IMR-90 (cell line): ENCODE data around the gene CCDC136. TPM values are rescaled to one million over a fixed set of nuclear protein-coding genes. Genes with fewer than 3 reads are reported as not detected.

ENCODE experiments used
- ATAC-seq: fragments of 200-7000 bp; cut with Tn5 transposase; 2 replicates; pipeline ENCODE4 v1.9.1; 2020; ENCODE audit warnings: low read depth, mild to moderate bottlenecking, moderate library complexity
- BruUV-seq: library from RNA; stranded (reverse); fragments of 400-500 nt; replicated peaks from 2 replicates; lab custom pipeline; 2021; lab: Mats Ljungman, UMichigan
- CTCF ChIA-PET: fragments of 300-600 bp; formaldehyde crosslinking; extraction: SDS; loops from one replicate; lab custom pipeline; 2021; ENCODE audit warnings: antibody characterized with exemption; lab: Yijun Ruan, JAX
- POLR2A ChIA-PET: fragments of 300-600 bp; sonication (Branson Sonifier 250); formaldehyde crosslinking; loops from one replicate; lab custom pipeline; 2022; ENCODE audit warnings: antibody characterized with exemption; ENCODE audit not compliant: unreplicated experiment; lab: Charles Lee
- DNase-seq: peaks from one replicate; pipeline ENCODE4 v3.0.0; 2013
- H2AFZ ChIP-seq: replicated peaks from 2 replicates; pipeline ENCODE3; 2013; ENCODE audit warnings: low read length, mild to moderate bottlenecking; ENCODE audit not compliant: poor library complexity
- H2AK5ac ChIP-seq: 2 replicates; pipeline ENCODE4 v1.6.1; 2013; ENCODE audit warnings: low read depth, low read length, inconsistent platforms
- H2AK9ac ChIP-seq: replicated peaks from 2 replicates; pipeline ENCODE3; 2013; ENCODE audit warnings: mild to moderate bottlenecking, low read depth, low read length, moderate library complexity; ENCODE audit not compliant: poor library complexity
- H2BK120ac ChIP-seq: 2 replicates; pipeline ENCODE4 v1.6.1; 2013; ENCODE audit warnings: low read depth, low read length, inconsistent platforms
- H2BK15ac ChIP-seq: 3 replicates; pipeline ENCODE4 v1.6.1; 2013; ENCODE audit warnings: low read depth, low read length, inconsistent platforms
- H2BK20ac ChIP-seq: 2 replicates; pipeline ENCODE4 v1.6.1; 2013; ENCODE audit warnings: low read depth, mild to moderate bottlenecking, inconsistent platforms, low read length, moderate library complexity
- H2BK5ac ChIP-seq: 2 replicates; pipeline ENCODE4 v1.6.1; 2013; ENCODE audit warnings: mild to moderate bottlenecking, low read depth, low read length, inconsistent platforms; ENCODE audit not compliant: poor library complexity, severe bottlenecking
- H3K14ac ChIP-seq: replicated peaks from 2 replicates; pipeline ENCODE4 v1.6.1; 2013; ENCODE audit warnings: low read depth, low read length, inconsistent platforms
- H3K18ac ChIP-seq: 2 replicates; pipeline ENCODE4 v1.6.1; 2013; ENCODE audit warnings: low read depth, low read length, control low read depth
- H3K23ac ChIP-seq: 2 replicates; pipeline ENCODE4 v1.6.1; 2013; ENCODE audit warnings: low read depth, low read length, inconsistent platforms
- H3K27ac ChIP-seq: 2 replicates; pipeline ENCODE4 v1.5.1; 2013; ENCODE audit warnings: mild to moderate bottlenecking, control low read depth, low read length; ENCODE audit not compliant: insufficient read depth
- H3K27me3 ChIP-seq: 2 replicates; pipeline ENCODE4 v1.6.1; 2013; ENCODE audit warnings: low read length; ENCODE audit not compliant: control insufficient read depth, insufficient read depth
- H3K36me3 ChIP-seq: 2 replicates; pipeline ENCODE4 v1.6.1; 2013; ENCODE audit warnings: low read length, mixed read lengths; ENCODE audit not compliant: control insufficient read depth, insufficient read depth
- H3K4ac ChIP-seq: 2 replicates; pipeline ENCODE4 v1.6.1; 2013; ENCODE audit warnings: low read depth, low read length, inconsistent platforms
- H3K4me1 ChIP-seq: 2 replicates; pipeline ENCODE4 v1.6.1; 2013; ENCODE audit warnings: low read length, mixed read lengths; ENCODE audit not compliant: control insufficient read depth, insufficient read depth
- H3K4me2 ChIP-seq: 2 replicates; pipeline ENCODE4 v1.6.1; 2013; ENCODE audit warnings: low read depth, mild to moderate bottlenecking, control low read depth, low read length, moderate library complexity
- H3K4me3 ChIP-seq: 2 replicates; pipeline ENCODE4 v1.5.1; 2013; ENCODE audit warnings: low read depth, mild to moderate bottlenecking, control low read depth, low read length, moderate library complexity; ENCODE audit not compliant: insufficient read depth
- H3K56ac ChIP-seq: 2 replicates; pipeline ENCODE4 v1.6.1; 2013; ENCODE audit warnings: low read length, inconsistent platforms; ENCODE audit not compliant: insufficient read depth; ENCODE audit errors: extremely low read depth
- H3K79me1 ChIP-seq, 2 experiments: 2 replicates each; pipeline ENCODE4 v1.6.1; 2013; ENCODE audit warnings: low read length in 2 of 2, inconsistent platforms in 1 of 2, low read depth in 1 of 2
- H3K9ac ChIP-seq: 2 replicates; pipeline ENCODE4 v1.6.1; 2013; ENCODE audit warnings: low read depth, low read length, control low read depth
- H3K9me1 ChIP-seq: 2 replicates; pipeline ENCODE4 v1.6.1; 2013; ENCODE audit warnings: low read length, inconsistent platforms; ENCODE audit not compliant: insufficient read depth
- H3K9me3 ChIP-seq: 2 replicates; pipeline ENCODE4 v1.6.1; 2013; ENCODE audit warnings: low read length; ENCODE audit not compliant: control insufficient read depth, insufficient read depth
- H4K20me1 ChIP-seq: 2 replicates; pipeline ENCODE4 v1.6.1; 2013; ENCODE audit warnings: low read length, inconsistent platforms; ENCODE audit not compliant: insufficient read depth
- H4K5ac ChIP-seq: 2 replicates; pipeline ENCODE4 v1.6.1; 2013; ENCODE audit warnings: mild to moderate bottlenecking, low read depth, low read length, control low read depth
- H4K8ac ChIP-seq, 2 experiments: 2 replicates each; pipeline ENCODE4 v1.6.1; 2013; ENCODE audit warnings: low read depth in 2 of 2, low read length in 2 of 2, control low read depth in 1 of 2, inconsistent platforms in 1 of 2
- H4K91ac ChIP-seq: 2 replicates; pipeline ENCODE4 v1.6.1; 2013; ENCODE audit warnings: low read depth, low read length, inconsistent platforms; ENCODE audit not compliant: insufficient read depth
- BHLHE40 ChIP-seq: fragments of 150-350 bp; IDR thresholded peaks from 2 replicates; pipeline ENCODE4 v1.6.1; 2016; ENCODE audit warnings: mild to moderate bottlenecking, low read depth, low read length
- CHD1 ChIP-seq: IDR thresholded peaks from 2 replicates; pipeline ENCODE4 v1.6.1; 2012; ENCODE audit warnings: low read depth, low read length, improper control_type of control experiment
- MAZ ChIP-seq: IDR thresholded peaks from 2 replicates; pipeline ENCODE4 v1.6.1; 2012; ENCODE audit warnings: low read depth, mild to moderate bottlenecking, low read length, improper control_type of control experiment, moderate library complexity, borderline replicate concordance
- POLR2A ChIP-seq: IDR thresholded peaks from 2 replicates; pipeline ENCODE4 v1.6.1; 2012; ENCODE audit warnings: mild to moderate bottlenecking, low read depth, low read length
- RAD21 ChIP-seq: IDR thresholded peaks from 2 replicates; pipeline ENCODE4 v1.6.1; 2012; ENCODE audit warnings: low read length, improper control_type of control experiment
- SMC3 ChIP-seq: fragments of 150-350 bp; IDR thresholded peaks from 2 replicates; pipeline ENCODE4 v1.6.1; 2016; ENCODE audit warnings: low read depth, mild to moderate bottlenecking, antibody characterized with exemption, low read length, moderate library complexity
- WGBS, 2 experiments: methylation state at CpG; one replicate each; pipeline versions ENCODE4 v1.1.5 to v1.1.7; 2013; ENCODE audit warnings: missing lambda C conversion rate in 2 of 2; ENCODE audit not compliant: insufficient read length in 1 of 2; ENCODE audit errors: extremely low coverage in 2 of 2; 5-methylcytosine and 5-hydroxymethylcytosine counted together
- dilution Hi-C: fragments of 300-500 bp; cut with HindIII; formaldehyde crosslinking; loops from one replicate; pipeline ENCODE4 v1.14.3; 2018; ENCODE audit warnings: low sequenced_read_pairs; ENCODE audit not compliant: unreplicated experiment
- in situ Hi-C: fragments of 300-500 bp; cut with MboI; formaldehyde crosslinking; loops from 3 replicates; pipeline ENCODE4 v1.14.3; 2019; ENCODE audit warnings: low sequenced_read_pairs, inconsistent platforms, mixed read lengths
- intact Hi-C: fragments of 100-400 bp; cut with micrococcal nuclease; formaldehyde crosslinking; loops from 2 replicates; pipeline ENCODE4 v1.10.0; 2022
- polyA plus RNA-seq, 3 experiments: library from polyadenylated mRNA; depleted of rRNA; stranded (reverse); fragments of >200 nt; gene quantifications; 2 replicates each; pipeline ENCODE4 v1.2.3, GENCODE V29; 2012; ENCODE audit warnings: low replicate concordance in 1 of 3
- total RNA-seq: library from RNA; depleted of rRNA; stranded (reverse); fragments of >200 nt; gene quantifications from 2 replicates; pipeline ENCODE4 v1.2.3, GENCODE V29; 2012

CCDC136 gene
- total and polyA plus RNA-seq, 2 of the 4 experiments (the other 2 are of a cell fraction): 7.7 to 18.0 TPM

DNA sequence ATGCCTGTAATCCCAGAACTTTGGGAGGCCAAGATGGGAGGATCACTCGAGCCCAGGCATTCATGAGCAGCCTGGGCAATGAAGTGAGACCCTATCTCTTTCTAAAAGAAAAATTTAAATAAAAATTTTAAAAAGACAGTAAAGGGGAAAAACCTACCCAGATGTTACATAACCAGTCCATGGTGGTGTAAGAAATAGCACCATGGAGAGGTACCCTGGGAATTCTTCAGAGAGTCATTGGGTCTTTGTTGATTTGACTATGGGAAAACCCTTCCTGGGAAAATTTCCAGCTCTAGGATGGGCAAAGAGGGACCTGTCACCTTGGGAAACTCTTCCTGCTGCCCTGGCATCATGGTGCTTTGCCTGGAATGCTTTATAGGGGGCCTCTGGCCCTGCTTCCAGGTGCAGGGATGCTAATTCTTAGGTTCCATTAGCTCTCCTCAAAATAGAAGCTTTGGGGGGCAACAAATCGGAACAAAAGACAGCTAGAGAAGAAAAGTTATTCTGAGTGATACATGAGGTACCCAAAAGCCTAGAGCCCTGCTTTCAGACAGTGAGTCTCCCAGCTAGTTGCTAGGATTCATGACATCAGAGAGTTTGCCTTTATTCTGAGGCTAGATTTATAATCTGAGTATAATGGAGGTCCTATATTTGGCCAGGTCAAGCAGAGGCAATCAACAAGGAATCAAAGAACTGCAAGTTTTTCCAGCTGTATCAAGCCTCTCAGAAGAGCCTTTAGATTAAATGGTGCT lies 10.1 kb downstream of the CCDC136 start:
- no peak overlapping the region for H2BK20ac ChIP-seq
- no peaks in the 10 kb centered on the region for H3K79me1 ChIP-seq
- no peaks in the 10 kb centered on the region for H3K27me3 ChIP-seq
- TF ChIP-seq BHLHE40 (no peak), SMC3 (no peak), CHD1 (no peak), MAZ (no peak), RAD21 (no peak), POLR2A (no peak)
- no peaks in the 10 kb centered on the region for H3K9me3 ChIP-seq
- no peak overlapping the region for H3K4me3 ChIP-seq
- no peak overlapping the region for H3K18ac ChIP-seq
- H3K4me2 ChIP-seq: no peak overlapping the region
- no peak overlapping the region for H2BK5ac ChIP-seq
- H2AK5ac ChIP-seq: no peak overlapping the region
- ATAC-seq: no peak
- no peaks in the 10 kb centered on the region for H3K4me1 ChIP-seq
- no peak overlapping the region for H3K4ac ChIP-seq
- no peak overlapping the region for H2AK9ac ChIP-seq
- no peak overlapping the region for H2AFZ ChIP-seq
- H4K8ac ChIP-seq: no peak overlapping the region
- no peak overlapping the region for H3K14ac ChIP-seq
- H2BK120ac ChIP-seq: no peak overlapping the region
- CTCF ChIA-PET: no interaction called here
- peaks cover 31% of the 10 kb centered on the region for H3K36me3 ChIP-seq
- no peak overlapping the region for H2BK15ac ChIP-seq
- no peak for DNase-seq
- dilution Hi-C loops (no loop called here), in situ Hi-C loops (no loop called here), intact Hi-C loops (no loop called here)
- BruUV-seq: no TSS peak
- H3K9ac ChIP-seq: no peak overlapping the region
- no peak overlapping the region for H4K91ac ChIP-seq
- peaks cover 4% of the 10 kb centered on the region; the same call in 1 of the 2 replicates for H3K9me1 ChIP-seq
- no peaks in the 10 kb centered on the region for H4K20me1 ChIP-seq
- H4K5ac ChIP-seq: no peak overlapping the region
- no peak overlapping the region for H3K23ac ChIP-seq
- H3K27ac ChIP-seq: no peak overlapping the region
- POLR2A ChIA-PET: no interaction called here
- no peak overlapping the region for H3K56ac ChIP-seq
- no CpG with 5 or more reads among the region's 2 CpGs for WGBS, 2 experiments
